OCI-LY3 (cell line): ENCODE results near the gene NEU1.

ENCODE experiments used
- H2AFZ ChIP-seq: fragments of 200-600, 300-600 bp; shearing (Covaris generic); 2 replicates; pipeline ENCODE4 v1.6.0; 2014; ENCODE audit warnings: antibody characterized with exemption, low read depth, low read length
- H3K27ac ChIP-seq: fragments of 200-600, 300-600 bp; sonication (generic); 2 replicates; pipeline ENCODE4 v1.5.1; 2014; ENCODE audit warnings: mild to moderate bottlenecking, low read length, moderate library complexity, mixed read lengths
- H3K27me3 ChIP-seq: fragments of 200-600, 300-600 bp; sonication (generic); 2 replicates; pipeline ENCODE4 v1.6.1; 2014; ENCODE audit warnings: low read depth, low read length, mixed read lengths
- H3K36me3 ChIP-seq: fragments of 200-600, 300-600 bp; sonication (generic); replicated peaks from 2 replicates; pipeline ENCODE3; 2014; ENCODE audit warnings: low read depth, low read length, mixed read lengths
- H3K4me1 ChIP-seq: fragments of 300-600, 200-600 bp; sonication (generic); 2 replicates; pipeline ENCODE4 v1.6.1; 2014; ENCODE audit warnings: low read length, mixed read lengths
- H3K4me2 ChIP-seq: fragments of 200-600, 300-600 bp; sonication (generic); 2 replicates; pipeline ENCODE4 v1.6.1; 2014; ENCODE audit warnings: low read length, mixed read lengths
- H3K4me3 ChIP-seq: fragments of 300-600, 200-600 bp; sonication (generic); 2 replicates; pipeline ENCODE4 v1.5.1; 2014; ENCODE audit warnings: antibody characterized with exemption, mild to moderate bottlenecking, low read length, moderate library complexity
- H3K79me2 ChIP-seq: fragments of 300-600, 200-600 bp; shearing (Covaris generic); 2 replicates; pipeline ENCODE4 v1.6.1; 2014; ENCODE audit warnings: mild to moderate bottlenecking, low read length, mixed read lengths
- H3K9ac ChIP-seq: fragments of 300-600, 200-600 bp; shearing (Covaris generic); 2 replicates; pipeline ENCODE4 v1.6.0; 2014; ENCODE audit warnings: mild to moderate bottlenecking, low read length, moderate library complexity
- H3K9me3 ChIP-seq: fragments of 200-600, 300-600 bp; shearing (Covaris generic); 2 replicates; pipeline ENCODE4 v1.6.1; 2014; ENCODE audit warnings: low read length, mixed read lengths; ENCODE audit not compliant: insufficient read depth
- H4K20me1 ChIP-seq: fragments of 200-600, 300-600 bp; sonication (generic); 2 replicates; pipeline ENCODE4 v1.6.1; 2016; ENCODE audit warnings: low read length, mixed read lengths; ENCODE audit not compliant: insufficient read depth
- EZH2phosphoT487 ChIP-seq: fragments of 200-600 bp; shearing (Covaris generic); IDR thresholded peaks from 2 replicates; pipeline ENCODE4 v1.6.1; 2018; ENCODE audit warnings: antibody characterized with exemption, mixed run types, low read depth
- TF ChIP-seq, protein P1 (sequence below): fragments of 200-600, 300-600 bp; sonication (generic); IDR thresholded peaks from 2 replicates; pipeline ENCODE4 v1.5.1; 2014; ENCODE audit warnings: antibody characterized with exemption, low read length, low read depth

The NEU1 gene

DNA sequence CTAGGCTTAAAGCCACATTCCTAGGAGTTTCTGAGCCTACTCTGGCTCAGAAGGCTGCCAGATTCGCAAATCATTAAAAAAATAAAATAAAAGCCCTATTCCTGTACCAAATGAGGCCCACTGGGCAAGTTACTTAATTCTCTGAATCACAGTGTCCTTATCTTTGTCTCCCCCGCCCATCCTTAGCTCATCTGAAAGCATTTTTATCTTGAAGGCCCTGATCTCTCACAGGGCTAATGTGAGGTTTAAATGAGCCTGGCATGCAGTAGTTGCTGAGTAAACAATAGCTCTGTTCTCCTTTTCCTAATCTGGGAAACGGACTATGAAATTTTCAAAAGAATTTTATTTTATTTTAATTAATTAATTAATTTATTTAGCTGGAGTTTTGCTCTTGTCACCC is 41.3 kb upstream of the NEU1 start:
- TF ChIP-seq, protein P1, sequence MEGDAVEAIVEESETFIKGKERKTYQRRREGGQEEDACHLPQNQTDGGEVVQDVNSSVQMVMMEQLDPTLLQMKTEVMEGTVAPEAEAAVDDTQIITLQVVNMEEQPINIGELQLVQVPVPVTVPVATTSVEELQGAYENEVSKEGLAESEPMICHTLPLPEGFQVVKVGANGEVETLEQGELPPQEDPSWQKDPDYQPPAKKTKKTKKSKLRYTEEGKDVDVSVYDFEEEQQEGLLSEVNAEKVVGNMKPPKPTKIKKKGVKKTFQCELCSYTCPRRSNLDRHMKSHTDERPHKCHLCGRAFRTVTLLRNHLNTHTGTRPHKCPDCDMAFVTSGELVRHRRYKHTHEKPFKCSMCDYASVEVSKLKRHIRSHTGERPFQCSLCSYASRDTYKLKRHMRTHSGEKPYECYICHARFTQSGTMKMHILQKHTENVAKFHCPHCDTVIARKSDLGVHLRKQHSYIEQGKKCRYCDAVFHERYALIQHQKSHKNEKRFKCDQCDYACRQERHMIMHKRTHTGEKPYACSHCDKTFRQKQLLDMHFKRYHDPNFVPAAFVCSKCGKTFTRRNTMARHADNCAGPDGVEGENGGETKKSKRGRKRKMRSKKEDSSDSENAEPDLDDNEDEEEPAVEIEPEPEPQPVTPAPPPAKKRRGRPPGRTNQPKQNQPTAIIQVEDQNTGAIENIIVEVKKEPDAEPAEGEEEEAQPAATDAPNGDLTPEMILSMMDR: no peak
- no peak for TF ChIP-seq EZH2phosphoT487
- H3K36me3 ChIP-seq: no peaks in the 10 kb centered on the region
- H3K9ac ChIP-seq: no peak overlapping the region
- no peak overlapping the region for H2AFZ ChIP-seq
- H3K79me2 ChIP-seq: no peaks in the 10 kb centered on the region
- H3K27me3 ChIP-seq: peaks cover 9% of the 10 kb centered on the region; the same call in 1 of the 2 replicates
- no peaks in the 10 kb centered on the region for H3K9me3 ChIP-seq
- H3K4me2 ChIP-seq: no peak overlapping the region
- H3K4me3 ChIP-seq: no peak overlapping the region
- H3K4me1 ChIP-seq: peaks cover 26% of the 10 kb centered on the region
- H4K20me1 ChIP-seq: no peaks in the 10 kb centered on the region
- H3K27ac ChIP-seq: no peak overlapping the region

DNA sequence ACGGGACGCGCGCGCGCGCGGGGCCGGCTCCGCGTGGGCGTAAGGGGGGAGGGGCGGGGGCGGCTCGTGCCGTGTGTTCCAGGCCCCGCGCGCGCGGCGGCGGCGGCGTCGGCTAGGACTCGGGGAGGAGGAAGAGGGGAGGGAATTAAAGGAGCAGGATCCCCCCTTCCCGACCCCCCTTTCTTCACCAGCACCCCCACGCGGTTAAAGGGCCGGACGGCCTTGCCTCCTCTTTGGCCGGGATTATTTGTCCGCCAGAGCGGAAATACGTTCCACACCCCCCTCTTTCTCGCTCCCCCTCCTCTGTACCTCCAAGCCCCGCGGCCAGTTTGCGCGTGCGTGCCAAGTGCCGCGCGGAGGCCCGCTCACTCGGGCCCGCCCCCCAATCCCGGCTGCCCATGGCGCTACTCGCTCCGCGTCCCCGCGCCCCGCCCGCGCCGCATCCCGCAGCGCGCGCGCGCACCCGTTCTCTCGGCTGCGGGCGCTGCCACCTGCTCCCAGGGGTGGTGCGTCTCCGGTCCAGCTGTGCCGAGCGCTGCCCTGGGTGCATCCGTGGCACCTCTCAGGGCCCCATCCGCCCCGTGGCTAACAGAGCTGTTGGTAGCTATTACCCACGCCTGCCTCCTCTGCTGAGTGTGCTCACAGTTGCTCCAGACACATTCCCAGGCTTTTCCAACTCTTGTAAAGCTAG is 39.5 kb upstream of the NEU1 start, which contains the start of gene ZBTB12:
ZBTB12 (minus strand) TSS at position 134 of the 691 bp plus-strand sequence. CDS start 781 bp downstream, outside the sequence.
- H3K4me1 ChIP-seq: peaks cover 26% of the 10 kb centered on the region
- no peaks in the 10 kb centered on the region for H3K9me3 ChIP-seq
- peak within 1 kb of the TSS; percentile 84 for H3K4me2 ChIP-seq
- peaks cover 3% of the 10 kb centered on the region; the same call in 1 of the 2 replicates for H4K20me1 ChIP-seq
- H3K27ac ChIP-seq: peak within 1 kb of the TSS; percentile 39
- peaks cover 14% of the 10 kb centered on the region for H3K79me2 ChIP-seq
- no peaks in the 10 kb centered on the region for H3K36me3 ChIP-seq
- H3K27me3 ChIP-seq: peaks cover 9% of the 10 kb centered on the region; the same call in 1 of the 2 replicates
- H2AFZ ChIP-seq: peak within 1 kb of the TSS; percentile 9; the same call in 1 of the 2 replicates
- H3K4me3 ChIP-seq: peak within 1 kb of the TSS; percentile 87
- TF ChIP-seq, protein P1: no peak
- TF ChIP-seq EZH2phosphoT487: no peak
- peak within 1 kb of the TSS; percentile 60 for H3K9ac ChIP-seq

DNA sequence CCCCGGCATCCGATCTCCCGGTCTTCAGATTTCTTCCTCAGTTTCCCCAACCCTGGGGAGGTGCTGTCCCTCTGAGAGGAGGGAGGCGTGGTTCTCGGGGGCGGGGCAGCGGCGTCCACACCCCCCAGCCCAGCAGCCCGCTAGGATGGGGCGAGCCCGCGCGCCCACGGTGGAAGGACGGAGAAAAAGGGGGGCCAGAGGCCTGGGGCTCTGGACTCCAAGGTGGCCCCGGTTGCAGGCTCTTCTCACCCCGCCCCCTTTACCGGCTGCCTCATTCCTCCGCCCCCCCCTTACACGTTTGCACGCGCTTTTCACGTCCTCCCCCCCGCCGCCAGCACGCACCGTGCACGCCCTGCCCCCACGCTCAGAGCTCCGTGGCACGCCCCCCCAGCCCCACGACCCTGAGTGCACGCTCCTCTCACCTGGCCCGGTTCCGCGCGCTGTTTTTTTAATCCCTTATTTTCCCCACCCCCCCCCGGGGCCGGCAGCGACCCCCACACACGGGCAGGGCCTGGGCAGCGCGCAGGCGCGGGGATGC is 38.9 kb upstream of the NEU1 start:
- TF ChIP-seq, protein P1: no peak
- TF ChIP-seq EZH2phosphoT487: no peak
- Histone ChIP-seq H4K20me1 (peaks cover 3% of the 10 kb centered on the region; the same call in 1 of the 2 replicates), H3K4me2 (peak overlapping the region; percentile 84), H3K9ac (peak overlapping the region; percentile 60), H3K9me3 (no peaks in the 10 kb centered on the region), H3K27me3 (peaks cover 8% of the 10 kb centered on the region; the same call in 1 of the 2 replicates), H3K79me2 (peaks cover 20% of the 10 kb centered on the region), H3K36me3 (no peaks in the 10 kb centered on the region), H3K27ac (peak overlapping the region; percentile 39), H3K4me1 (peaks cover 28% of the 10 kb centered on the region), H3K4me3 (peak overlapping the region; percentile 87), H2AFZ (no peak overlapping the region)

GRCh38 chr6:31900917-31901414 is 38.3 kb upstream of the NEU1 start:
- TF ChIP-seq, protein P1: no peak
- TF ChIP-seq EZH2phosphoT487: no peak
- Histone ChIP-seq H3K4me1 (peaks cover 30% of the 10 kb centered on the region), H3K4me2 (peak overlapping the region; percentile 84), H3K79me2 (peaks cover 23% of the 10 kb centered on the region), H3K9me3 (no peaks in the 10 kb centered on the region), H3K4me3 (peak overlapping the region; percentile 87), H3K27ac (no peak overlapping the region), H4K20me1 (peaks cover 3% of the 10 kb centered on the region; the same call in 1 of the 2 replicates), H3K9ac (peak overlapping the region; percentile 60), H2AFZ (no peak overlapping the region), H3K36me3 (no peaks in the 10 kb centered on the region), H3K27me3 (0 out of 2 replicates have a peak, but pooled peaks cover 4% of the 10 kb centered on the region)
